ENCODE data around the gene CEP78. TPM values are rescaled to one million over a fixed set of nuclear protein-coding genes. Genes with fewer than 3 reads are reported as not detected.
A peak's percentile ranks its signal among the peaks of the same experiment; 100 is the strongest.

CEP78 gene
- total RNA-seq, 1 experiment from 2014 or later: 57.8 TPM

DNA sequence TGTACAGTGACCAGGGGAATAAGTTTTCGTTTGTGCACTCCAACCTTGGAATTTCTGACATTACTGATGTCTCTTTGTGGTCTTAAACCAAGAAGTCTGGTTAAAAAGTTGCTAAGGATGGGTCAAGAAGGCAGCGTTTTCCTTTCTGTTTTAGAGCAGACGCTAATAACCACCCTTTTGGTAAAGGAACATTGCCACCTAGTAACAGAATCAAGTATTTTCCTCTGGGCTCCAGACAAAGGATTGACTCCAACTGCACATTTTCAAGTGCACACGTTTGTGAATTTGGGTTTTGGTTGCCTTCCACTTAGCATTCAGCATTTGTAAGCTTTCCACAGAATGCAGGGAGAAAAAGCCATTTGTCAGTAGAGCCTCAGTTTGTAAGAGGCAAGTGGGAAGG lies 22.2 kb upstream of the CEP78 start:
- Mint-ChIP-seq H3K4me1 (peaks cover 4 to 6% of the 10 kb centered on the region in 2 experiments), H3K27ac (no peak overlapping the region), H3K4me3 (no peak overlapping the region), H3K36me3 (ENCODE audit: insufficient read depth in 1 of 3, low read depth in 3 of 3) (no peaks in the 10 kb centered on the region), H3K27me3 (ENCODE audit: low read depth) (peaks cover 2% of the 10 kb centered on the region; the same call in 1 of the 2 replicates), H3K9me3 (no peaks in the 10 kb centered on the region)
- H2BK12ac ChIP-seq (ENCODE audit: insufficient read length, low read depth, low read length): no peak overlapping the region
- no peak overlapping the region for H4K8ac ChIP-seq (replicated peaks; ENCODE audit: insufficient read length, low read depth, low read length)
- H3K9me3 ChIP-seq (ENCODE audit: control insufficient read depth, low read depth, low read length): no peaks in the 10 kb centered on the region
- H3K79me1 ChIP-seq (ENCODE audit: insufficient read depth, low read depth, low read length, poor library complexity, severe bottlenecking): no peaks in the 10 kb centered on the region
- H3K4me1 ChIP-seq (ENCODE audit: insufficient read depth, low read length): no peaks in the 10 kb centered on the region
- no peak overlapping the region for H3T11ph ChIP-seq (ENCODE audit: low read length)
- no peaks in the 10 kb centered on the region for H4K20me1 ChIP-seq (ENCODE audit: control insufficient read depth, insufficient read depth, insufficient read length)
- no peak for DNase-seq
- H3K56ac ChIP-seq (ENCODE audit: insufficient read length, low read depth, low read length): no peak overlapping the region
- H2AK5ac ChIP-seq (ENCODE audit: insufficient read length, low read length): no peak overlapping the region
- H3K27me3 ChIP-seq (ENCODE audit: insufficient read depth, low read length): no peaks in the 10 kb centered on the region
- H3K4me2 ChIP-seq (ENCODE audit: insufficient read depth, insufficient read length, low read length): no peak overlapping the region
- TF ChIP-seq, protein P1, sequence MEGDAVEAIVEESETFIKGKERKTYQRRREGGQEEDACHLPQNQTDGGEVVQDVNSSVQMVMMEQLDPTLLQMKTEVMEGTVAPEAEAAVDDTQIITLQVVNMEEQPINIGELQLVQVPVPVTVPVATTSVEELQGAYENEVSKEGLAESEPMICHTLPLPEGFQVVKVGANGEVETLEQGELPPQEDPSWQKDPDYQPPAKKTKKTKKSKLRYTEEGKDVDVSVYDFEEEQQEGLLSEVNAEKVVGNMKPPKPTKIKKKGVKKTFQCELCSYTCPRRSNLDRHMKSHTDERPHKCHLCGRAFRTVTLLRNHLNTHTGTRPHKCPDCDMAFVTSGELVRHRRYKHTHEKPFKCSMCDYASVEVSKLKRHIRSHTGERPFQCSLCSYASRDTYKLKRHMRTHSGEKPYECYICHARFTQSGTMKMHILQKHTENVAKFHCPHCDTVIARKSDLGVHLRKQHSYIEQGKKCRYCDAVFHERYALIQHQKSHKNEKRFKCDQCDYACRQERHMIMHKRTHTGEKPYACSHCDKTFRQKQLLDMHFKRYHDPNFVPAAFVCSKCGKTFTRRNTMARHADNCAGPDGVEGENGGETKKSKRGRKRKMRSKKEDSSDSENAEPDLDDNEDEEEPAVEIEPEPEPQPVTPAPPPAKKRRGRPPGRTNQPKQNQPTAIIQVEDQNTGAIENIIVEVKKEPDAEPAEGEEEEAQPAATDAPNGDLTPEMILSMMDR (conservative IDR thresholded peaks at IDR 0.05): peak; percentile 40; the same call in 1 of the 3 replicates
- no peak overlapping the region for H2BK120ac ChIP-seq (ENCODE audit: low read depth, low read length, poor library complexity, severe bottlenecking)
- WGBS (ENCODE audit: extremely low coverage, insufficient read length, low lambda C conversion rate): no CpG with 5 or more reads among the region's 4 CpGs
- H4K5ac ChIP-seq (ENCODE audit: insufficient read length, low read depth, low read length): no peak overlapping the region
- H3K4ac ChIP-seq (ENCODE audit: low read depth, low read length): no peak overlapping the region
- no peak overlapping the region for H3K23ac ChIP-seq (ENCODE audit: insufficient read length, low read depth, low read length)
- H2BK20ac ChIP-seq (ENCODE audit: low read depth, low read length, poor library complexity, severe bottlenecking): no peak overlapping the region
- H3K14ac ChIP-seq (ENCODE audit: insufficient read depth, low read length): no peak overlapping the region
- H3K79me2 ChIP-seq (ENCODE audit: insufficient read depth, low read length): no peaks in the 10 kb centered on the region
- H2AFZ ChIP-seq (ENCODE audit: low read length): peak overlapping the region; percentile 60
- H3K23me2 ChIP-seq (ENCODE audit: insufficient read length, low read depth, low read length, poor library complexity, severe bottlenecking): no peaks in the 10 kb centered on the region
- H2BK5ac ChIP-seq (ENCODE audit: insufficient read length, low read length): no peak overlapping the region
- no peak overlapping the region for H3K18ac ChIP-seq (ENCODE audit: insufficient read length, low read depth, low read length)
- no peak overlapping the region for H2BK15ac ChIP-seq (ENCODE audit: low read depth, low read length)
- H3K9ac ChIP-seq (ENCODE audit: extremely low read depth, insufficient read length, low read length): no peak overlapping the region
- H3K27ac ChIP-seq (ENCODE audit: insufficient read length, low read depth, low read length): no peak overlapping the region
- H4K91ac ChIP-seq (ENCODE audit: insufficient read length, low read depth, low read length): no peak overlapping the region
